ENCODE measurements around the gene ANO1.

GRCh38 chr11:70079691-70080090, 1.6 kb downstream of the ANO1 start:
- TF ChIP-seq CTCF (IDR thresholded peaks at IDR 0.05; ENCODE audit: insufficient read depth, low read length, poor library complexity, severe bottlenecking) (no peak), EZH2phosphoT487 (conservative IDR thresholded peaks at IDR 0.05; ENCODE audit: low read length) (no peak)

Data from SU-DHL-6 (cell line).